GM23248 (cell line): ENCODE measurements around the gene HDAC7.

Experiments
- EZH2 ChIP-seq: fragments of 200-600 bp; sonication (generic); IDR thresholded peaks from 2 replicates; pipeline ENCODE4 v1.6.1; 2018; ENCODE audit warnings: antibody characterized with exemption, mild to moderate bottlenecking; ENCODE audit not compliant: insufficient read depth, poor library complexity, severe bottlenecking
- EZH2phosphoT487 ChIP-seq: fragments of 200-600 bp; sonication (generic); IDR thresholded peaks from 2 replicates; pipeline ENCODE4 v1.6.1; 2018; ENCODE audit warnings: antibody characterized with exemption, moderate library complexity, mild to moderate bottlenecking, low read depth; ENCODE audit not compliant: insufficient read depth

DNA sequence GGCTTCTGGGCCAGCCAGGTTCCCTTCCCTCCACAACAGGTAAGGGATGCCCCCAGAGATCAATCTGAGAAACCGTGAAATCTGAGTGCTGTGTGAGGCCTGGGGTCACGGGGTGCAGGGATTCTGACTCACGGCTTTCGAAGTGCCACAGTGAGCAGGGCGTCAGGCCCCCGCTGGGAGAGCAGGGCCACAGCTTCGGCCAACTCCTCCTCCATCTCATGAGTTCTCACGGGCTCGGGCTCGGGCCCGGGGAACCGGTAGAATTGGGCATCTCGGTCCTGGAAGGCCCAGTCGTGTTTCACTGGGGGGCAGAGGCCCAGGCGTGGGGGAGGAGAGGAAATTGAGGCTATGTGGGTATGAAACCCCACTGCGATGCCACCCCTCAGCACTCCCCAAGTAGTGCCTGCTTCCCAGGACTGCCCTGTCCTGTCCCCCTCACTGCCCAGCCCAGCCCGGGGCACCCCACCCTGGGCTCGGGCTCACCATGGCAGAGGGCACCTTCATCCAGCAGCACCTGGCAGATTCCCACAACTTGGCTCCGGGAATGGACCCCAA lies 68.7 kb downstream of the HDAC7 start:
- no peak for TF ChIP-seq EZH2
- no peak for TF ChIP-seq EZH2phosphoT487
